Pulmonary artery endothelial cell (primary cell): Measurements from ENCODE around the gene GPX8. TPM values are rescaled to one million over a fixed set of nuclear protein-coding genes. Genes with fewer than 3 reads are reported as not detected.

Source experiments
- DNase-seq: peaks from one replicate; pipeline ENCODE4 v3.0.0-alpha.2; 2011; ENCODE audit warnings: low read depth, low spot score
- total RNA-seq: library from RNA; depleted of rRNA; stranded (reverse); fragments of >200 nt; gene quantifications from 2 replicates; pipeline ENCODE4 v1.2.3, GENCODE V29; 2014

The GPX8 gene, protein sequence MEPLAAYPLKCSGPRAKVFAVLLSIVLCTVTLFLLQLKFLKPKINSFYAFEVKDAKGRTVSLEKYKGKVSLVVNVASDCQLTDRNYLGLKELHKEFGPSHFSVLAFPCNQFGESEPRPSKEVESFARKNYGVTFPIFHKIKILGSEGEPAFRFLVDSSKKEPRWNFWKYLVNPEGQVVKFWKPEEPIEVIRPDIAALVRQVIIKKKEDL
- 46.2 and 66.8 TPM in 2 replicates for total RNA-seq

DNA sequence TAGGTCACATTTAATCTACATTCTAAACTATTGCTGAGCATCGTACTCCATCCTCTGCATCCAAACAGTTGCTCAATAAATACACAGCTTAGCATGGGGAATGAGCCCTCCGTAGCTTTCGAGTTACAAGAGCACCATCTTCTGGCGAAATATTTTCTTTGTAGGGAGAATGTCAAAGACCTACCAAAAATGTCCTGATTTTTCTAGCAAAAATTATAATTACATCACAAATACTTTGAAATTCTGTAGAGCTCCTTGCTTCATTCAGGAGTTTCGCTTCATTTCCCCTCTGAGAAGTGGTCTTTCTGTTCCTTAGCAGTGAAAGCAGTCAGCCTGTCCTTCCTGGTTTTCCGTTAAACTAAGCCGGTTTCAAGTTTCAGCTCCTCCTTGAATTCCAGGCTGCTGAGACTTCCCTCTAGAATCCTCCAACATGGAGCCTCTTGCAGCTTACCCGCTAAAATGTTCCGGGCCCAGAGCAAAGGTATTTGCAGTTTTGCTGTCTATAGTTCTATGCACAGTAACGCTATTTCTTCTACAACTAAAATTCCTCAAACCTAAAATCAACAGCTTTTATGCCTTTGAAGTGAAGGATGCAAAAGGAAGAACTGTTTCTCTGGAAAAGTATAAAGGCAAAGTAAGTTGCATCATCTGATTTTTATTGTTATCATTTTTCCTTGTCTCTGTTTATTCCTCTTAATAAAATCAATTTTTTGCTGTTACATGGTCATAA lies at the start of gene GPX8:
GPX8 (plus strand) TSS at position 409 of the 730 bp plus-strand sequence; CDS start at position 431, 22 bp downstream.
- peak; percentile 66 for DNase-seq

DNA sequence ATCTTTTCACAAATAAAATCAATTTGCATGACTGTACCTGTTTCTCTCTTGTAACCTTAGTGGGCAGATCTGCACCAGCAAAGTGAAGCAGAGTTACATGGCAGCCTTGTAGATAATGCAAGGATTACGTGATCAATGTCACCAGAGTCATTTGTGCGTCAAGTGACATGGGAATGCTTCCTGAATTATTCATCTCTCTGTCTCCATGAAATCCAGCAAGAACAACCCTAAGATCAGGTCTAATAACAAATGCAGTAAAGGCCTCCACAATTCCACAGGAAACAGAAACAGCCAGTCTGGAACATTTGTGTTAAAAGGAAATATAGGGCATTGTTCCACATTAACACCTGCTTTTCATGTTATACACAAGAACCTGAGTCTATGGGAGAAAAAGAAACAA lies 49.8 kb upstream of the GPX8 start:
- no peak for DNase-seq

DNA sequence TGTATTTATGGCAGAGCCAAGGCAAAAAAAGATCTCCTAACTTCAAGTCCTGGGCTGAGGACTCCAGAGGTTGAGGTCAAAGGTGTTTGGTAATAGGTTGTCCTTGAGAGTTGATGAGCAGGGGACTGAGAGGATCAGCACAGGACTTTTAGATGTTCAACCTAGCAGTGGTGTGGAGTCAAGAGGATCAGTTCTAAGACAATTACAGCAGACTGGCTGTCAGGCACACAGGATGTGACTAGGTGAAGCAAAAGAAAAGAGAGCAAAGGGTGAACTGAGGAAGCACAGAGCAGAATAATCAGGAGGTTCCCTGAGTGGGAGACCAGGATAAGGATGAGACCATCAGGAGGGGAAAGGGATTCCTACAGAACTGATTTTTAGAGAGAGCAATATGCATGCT lies 46.6 kb upstream of the GPX8 start:
- no peak for DNase-seq

DNA sequence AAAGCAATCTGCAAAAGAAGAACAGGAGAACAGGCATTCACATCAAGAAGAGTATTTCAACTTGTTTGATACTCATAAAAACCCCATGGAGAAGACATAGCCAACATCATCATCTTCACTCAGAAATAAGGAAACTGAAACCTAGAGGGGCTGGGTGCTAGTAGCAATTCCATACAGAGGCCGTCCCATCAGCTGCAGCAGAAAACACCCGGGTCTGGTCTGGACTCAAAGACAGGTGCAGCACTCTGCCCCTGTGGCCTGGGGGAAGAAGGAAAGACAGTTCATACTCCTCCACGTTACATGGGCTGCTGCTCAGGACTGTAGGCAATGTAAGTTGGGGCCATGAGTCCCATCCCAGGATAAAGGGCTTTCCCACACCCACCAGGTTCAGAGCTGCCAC lies 45.9 kb upstream of the GPX8 start:
- no peak for DNase-seq

DNA sequence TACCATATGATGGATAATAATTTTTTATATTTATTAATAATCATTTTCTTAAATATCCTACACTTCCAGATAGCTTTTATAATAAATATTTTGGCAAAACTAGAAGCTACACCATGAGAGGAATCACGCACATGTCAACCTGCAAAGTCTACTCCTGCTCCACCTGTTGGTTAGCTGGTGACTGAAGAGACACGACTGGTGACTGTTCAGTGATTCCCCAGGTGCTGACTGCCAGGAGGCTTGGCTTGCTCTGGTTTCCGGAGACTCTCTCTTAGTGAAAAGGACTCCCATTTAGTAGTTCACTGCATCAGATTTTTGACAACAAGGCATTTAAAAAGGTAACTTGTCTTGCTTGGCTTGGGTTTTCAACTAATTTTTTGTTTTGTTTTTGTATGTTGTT lies 36.6 kb upstream of the GPX8 start:
- no peak for DNase-seq

DNA sequence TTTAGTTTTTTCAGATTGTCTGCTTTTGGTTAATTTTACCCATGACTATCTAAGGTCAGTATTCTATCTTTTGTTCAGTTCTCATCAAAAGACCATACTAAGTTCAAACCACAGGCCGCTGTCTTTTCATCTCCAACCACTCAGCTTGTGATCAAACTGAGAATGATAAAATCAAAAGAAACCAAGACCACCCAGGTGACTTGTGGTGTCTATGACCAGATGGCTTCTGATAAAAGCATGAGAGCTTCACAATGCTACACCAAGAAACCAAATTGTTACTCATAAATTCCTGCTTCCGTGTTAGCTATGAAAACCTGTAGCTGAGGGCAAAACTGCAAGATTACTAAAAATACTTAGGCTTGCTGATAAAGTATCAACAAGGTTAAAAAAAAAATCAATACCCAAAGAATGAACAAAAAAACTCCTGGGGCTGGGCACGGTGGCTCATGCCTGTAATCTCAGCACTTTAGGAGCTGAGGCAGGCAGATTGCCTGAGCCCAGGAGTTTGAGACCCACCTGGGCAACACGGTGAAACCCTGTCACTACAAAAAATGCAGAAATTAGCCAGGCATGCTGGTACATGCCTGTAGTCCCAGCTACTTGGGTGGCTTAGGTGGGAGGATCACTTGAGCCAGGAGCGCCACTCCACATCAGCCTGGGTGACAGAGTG lies 25.8 kb upstream of the GPX8 start:
- DNase-seq, result no peak

DNA sequence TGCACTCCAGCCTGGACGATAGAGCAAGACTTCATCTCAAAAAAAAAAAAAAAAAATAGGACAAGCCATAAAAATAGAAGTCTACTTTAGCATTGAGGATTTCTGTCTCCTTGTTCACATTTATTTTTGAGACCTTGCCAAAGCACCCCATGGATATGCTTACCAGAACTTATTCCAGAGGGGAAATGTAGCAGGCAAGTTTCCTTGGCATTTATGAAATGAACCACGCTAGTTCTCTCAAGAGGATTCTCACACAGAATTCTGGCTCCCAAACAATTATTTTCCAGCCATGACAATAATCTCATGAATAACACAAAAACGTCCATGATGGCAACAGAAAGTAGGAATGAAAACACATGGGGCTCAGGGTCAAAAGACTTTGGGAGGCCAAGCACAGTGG lies 23.4 kb upstream of the GPX8 start:
- DNase-seq, result no peak

DNA sequence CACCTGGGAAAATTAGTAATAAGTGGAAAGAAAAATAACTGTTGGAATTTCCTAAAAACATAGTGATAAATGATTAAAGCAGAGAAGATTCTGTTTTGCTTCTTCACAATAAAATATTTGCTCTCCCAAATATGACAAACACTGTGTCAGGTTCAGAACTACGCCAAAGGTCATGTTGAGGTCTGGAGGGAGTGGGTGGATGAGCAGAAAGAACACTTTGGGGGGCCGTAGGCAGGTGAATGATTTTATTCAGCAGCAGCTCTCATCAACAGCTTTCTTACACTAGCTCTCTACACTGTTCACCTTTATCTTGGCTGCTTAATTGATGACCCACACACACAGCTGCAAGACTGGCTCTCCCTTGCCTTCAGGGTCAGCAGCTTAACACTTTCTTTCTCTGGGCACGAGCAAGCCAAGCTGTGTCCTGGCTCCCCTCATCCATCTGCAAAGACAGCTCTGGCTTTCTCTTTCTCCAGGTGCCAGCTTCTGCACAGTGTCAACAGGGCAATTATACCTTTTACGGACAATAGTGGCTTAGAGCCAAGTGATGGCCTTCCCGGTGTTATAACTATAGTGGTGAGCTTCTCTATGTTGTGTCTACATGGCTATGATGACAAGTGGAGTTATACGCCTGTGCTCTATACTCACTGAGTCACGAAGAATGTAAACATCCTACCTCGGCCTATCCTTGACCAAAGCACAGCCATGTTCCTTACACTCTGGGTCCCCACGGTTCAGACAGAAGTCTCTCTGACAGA lies 18.9 kb upstream of the GPX8 start:
- DNase-seq, result no peak

DNA sequence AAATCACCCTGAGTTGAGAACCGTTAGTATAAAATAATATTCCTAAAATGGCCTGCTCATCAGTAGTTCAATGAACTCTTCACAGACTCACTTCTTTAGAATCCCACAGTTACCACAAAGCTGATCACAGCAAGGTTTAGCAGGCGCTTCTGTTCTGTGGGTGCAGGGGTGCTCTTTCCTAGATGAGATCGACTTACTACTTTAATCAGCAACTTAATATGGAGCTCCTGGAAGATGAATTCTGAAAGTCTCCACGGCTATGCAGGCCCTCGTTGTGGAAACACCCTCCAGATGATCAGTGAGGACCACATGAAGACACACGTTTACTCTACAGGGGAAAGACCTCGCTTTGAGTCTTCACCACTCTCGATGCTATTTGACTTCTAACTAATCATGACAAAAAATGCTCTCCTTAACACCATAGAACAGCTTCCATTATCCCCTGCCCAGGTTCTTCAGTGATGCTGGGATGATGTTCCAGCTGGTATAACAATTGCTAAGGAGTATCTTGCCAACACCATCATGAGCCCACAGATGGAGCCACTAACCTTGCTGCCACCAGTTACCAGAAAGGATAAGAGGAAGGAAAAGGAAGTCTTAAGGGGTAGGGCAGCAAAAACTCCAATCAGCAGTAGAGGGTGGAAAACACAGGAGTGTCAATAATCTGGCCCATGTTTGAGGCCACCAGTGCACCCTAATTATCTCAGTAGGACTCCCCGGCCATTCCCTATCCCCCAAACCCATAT lies 17.9 kb upstream of the GPX8 start:
- no peak for DNase-seq

DNA sequence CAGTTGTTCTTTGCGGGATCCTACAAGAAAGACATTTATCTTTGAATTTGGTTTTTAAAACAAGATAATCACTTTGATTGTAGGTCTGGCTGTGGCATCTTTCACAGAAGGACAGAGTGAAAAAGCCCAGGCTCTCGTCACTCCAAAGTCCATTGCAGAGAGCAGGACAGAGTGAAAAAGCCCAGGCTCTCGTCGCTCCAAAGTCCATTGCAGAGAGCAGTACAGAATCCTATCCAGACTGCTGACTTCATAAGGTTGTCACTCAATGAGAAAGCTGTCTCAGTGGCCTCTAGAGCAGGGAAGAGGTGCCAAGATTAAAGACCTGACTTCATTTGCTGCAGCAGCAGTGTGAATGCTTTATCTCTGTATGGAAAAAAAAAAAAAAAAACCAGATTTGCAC lies 16.3 kb upstream of the GPX8 start:
- DNase-seq, result no peak

DNA sequence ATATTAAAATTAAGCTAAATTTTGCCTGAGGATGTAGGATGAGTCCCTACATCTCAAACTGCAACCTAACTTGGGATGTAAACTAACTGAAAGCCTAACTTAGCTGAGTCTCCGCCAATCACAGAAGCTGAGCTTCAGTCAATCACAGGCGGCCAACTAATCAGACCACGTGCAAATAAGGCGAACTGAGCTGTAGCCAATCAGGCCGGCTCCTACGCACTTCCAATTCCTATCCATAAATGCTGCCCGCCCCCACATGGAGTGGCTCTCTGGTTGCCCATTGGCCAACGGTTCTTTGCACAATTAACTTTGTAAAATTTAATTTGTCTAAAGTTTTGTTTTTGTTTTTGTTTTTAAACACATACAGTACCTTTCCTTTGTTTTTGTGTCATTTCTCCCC lies 13.9 kb upstream of the GPX8 start:
- no peak for DNase-seq

DNA sequence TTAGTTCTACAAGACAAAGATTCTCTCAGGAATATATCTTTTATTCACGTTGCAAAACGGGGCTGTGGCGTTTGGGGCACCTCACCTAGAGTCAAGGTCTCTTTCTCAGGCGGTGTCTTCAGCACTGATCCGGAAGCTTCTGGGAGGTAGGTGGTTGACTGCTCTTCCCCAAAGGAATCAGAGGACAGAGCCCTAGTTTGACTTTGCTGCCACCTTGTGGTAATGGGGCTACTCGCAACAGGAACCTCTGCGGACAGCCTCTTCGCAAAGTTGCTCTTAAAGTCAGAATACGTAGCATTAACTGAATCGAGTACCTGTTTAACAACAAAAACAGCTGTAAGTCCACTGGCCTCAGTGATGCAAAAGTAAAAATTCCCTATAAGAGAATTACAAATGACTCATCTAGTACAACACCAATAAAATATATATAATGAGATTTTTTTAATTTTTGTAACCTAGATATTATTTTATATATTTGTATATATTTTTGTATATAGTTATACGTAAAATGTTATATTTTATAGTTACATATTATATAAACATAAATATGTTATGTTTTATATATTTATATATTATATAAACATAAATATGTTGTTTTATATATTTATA lies 13.3 kb upstream of the GPX8 start:
- peak; percentile 57 for DNase-seq

DNA sequence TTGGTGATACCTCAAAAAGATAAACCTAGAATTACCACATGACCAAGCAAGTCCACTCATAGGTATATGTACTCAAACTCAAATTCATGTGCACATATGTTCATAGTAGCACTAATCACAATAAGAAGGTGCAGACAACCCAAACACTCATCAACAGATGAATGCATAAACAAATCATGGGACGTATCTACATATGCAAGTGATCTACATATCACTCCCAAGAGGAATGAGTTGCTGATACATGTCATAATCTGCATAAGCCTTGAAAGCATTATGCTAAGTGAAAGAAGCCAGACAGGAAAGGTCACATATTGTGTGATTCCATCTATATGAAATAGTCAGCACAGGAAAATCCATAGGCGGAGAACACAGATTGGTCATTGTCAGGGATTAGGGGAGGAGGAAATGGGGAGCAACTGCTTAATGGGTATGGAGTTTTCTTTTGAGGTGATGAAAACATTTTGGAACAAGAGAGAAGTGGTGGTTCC lies 10.6 kb upstream of the GPX8 start:
- no peak for DNase-seq

DNA sequence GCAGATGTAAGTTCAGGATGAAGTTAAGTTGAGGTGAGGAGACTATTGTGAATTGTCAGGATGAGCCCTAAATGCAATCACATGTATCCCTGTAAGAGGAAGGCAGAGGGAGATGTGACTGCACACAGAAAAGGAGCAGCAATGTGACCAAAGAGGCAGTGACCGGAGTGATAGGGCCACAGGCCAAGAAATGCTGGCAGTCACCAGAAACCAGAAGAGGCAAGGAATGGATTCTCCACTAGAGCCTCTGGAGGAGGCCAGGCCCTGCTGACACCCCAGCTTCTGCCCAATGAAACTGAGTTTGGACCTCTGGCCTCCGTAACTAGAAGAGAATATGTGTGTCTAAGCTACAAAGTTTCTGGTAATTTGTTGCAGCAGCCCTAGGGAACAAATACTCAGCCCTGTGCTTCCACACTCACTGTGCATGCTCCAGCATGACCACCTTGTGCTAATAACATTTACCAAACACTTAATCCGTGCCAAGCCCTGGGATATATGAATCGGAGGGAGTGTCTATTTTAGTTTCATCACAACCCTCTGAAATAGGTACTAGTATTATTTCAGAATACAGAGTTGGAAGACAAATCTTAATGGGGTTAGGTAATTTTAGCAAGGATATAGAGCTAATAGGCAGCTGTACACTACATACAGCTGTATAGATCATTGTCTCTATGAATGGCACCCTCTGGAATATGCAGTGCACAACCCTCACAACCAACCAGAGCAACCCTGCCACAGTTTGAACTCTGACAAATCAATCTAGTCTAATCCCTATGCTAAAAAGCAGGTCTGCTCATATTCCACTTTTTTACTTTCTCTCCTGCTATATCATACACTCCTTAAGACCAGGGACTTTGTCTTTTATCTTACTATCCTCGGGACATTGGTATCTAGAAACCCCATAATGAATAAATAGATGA lies 7.8 kb upstream of the GPX8 start:
- no peak for DNase-seq

DNA sequence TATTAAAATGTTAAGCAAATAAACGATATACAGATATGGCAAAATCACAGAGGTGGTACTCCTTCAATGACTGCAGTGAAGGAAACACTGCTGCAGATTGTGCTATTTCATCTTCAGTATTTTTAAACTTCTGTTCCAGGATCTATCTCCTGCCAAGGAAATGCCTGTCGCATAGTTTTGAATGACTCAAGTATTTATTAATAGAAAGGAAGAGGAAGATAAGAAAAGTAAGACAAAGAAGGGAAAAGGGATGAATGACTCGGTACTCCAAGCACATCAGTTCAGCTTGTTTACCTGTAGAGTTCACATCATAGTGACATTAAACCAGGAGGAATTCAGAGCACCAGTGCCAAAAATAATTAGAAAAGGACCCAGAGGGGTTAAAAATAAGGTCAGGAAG lies 5.1 kb upstream of the GPX8 start:
- peak; percentile 90 for DNase-seq

DNA sequence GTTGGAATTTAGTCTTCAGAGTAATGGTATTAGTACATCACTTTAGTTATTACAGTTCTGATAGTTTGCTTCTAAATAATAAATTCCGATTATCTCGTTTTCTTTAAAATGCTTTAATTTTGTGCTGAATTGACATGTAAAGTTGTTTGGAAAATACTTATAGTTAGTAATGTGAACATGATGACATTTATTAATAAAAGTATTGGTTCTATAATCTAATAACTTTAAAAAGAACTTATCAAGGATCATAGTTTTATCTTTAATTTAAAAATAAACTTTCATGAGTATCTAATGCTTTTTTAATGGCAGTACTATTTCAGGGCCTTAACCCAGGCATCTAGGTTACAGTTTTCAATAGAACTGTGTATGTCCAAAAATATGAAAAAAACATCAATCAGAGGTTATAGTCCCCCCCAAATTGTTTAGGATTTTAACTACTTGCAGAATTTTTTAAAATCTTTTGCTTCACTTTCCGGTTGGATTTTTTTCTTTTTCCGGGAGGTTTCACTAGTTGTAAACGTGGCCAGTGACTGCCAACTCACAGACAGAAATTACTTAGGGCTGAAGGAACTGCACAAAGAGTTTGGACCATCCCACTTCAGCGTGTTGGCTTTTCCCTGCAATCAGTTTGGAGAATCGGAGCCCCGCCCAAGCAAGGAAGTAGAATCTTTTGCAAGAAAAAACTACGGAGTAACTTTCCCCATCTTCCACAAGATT lies 680 bp downstream of the GPX8 start:
- DNase-seq, result peak; percentile 86

DNA sequence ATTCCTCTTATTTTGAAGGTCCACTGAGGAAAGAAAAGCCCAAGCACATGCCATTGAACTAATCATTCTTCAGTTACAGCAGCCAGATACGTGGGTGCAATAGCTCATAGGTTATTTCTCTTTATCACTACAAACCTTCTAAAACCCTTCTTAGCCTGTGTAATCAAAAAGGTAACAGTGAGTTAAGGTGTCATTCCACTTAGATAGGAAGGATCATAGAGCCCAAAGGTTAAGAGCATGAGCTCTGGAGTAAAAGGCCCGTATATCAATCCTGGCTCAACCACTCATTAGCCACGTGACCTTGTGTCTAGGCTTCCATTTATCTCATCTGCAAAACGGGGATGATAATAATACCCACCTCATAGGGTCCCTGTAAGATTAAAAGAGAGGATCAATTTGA lies 2.7 kb downstream of the GPX8 start:
- DNase-seq, result no peak

DNA sequence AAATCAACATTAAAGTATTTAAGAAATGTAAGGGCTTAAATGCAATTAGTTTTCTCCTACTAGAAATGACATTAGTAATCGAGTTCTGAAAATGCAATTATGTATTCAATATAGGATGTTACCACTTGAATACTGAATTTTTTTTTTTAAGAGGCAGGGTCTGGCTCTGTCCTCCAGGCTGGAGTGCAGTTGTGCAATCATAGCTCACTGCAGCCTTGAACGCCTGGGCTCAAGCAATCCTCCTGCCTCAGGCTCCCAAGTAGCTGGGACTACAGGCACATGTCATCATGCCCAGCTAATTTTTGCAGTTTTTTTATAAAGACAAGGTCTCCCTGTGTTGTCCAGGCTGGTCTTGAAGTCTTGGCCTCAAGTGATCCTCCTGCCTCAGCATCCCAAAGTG lies 11.5 kb downstream of the GPX8 start:
- no peak for DNase-seq
